MCF 10A (cell line): ENCODE measurements around the gene AKAP11. TPM values are rescaled to one million over a fixed set of nuclear protein-coding genes. Genes with fewer than 3 reads are reported as not detected.

Experiments
- BruUV-seq: library from RNA; stranded (reverse); fragments of 400-500 nt; replicated peaks from 2 replicates; lab custom pipeline; 2021; lab: Mats Ljungman, UMichigan
- CTCF ChIA-PET: fragments of 300-600 bp; sonication (Branson Sonifier 250); formaldehyde crosslinking; extraction: SDS; loops from one replicate; lab custom pipeline; 2021; ENCODE audit warnings: antibody characterized with exemption, inconsistent platforms; lab: Yijun Ruan, JAX
- POLR2A ChIA-PET: fragments of 300-600, 350-650 bp; sonication (Branson Sonifier 250); formaldehyde crosslinking; extraction: SDS; loops from one replicate; lab custom pipeline; 2020; ENCODE audit warnings: antibody characterized with exemption, inconsistent platforms; lab: Yijun Ruan, JAX
- DNase-seq: peaks from one replicate; pipeline ENCODE4 v3.0.0-alpha.2; 2018; ENCODE audit not compliant: unreplicated experiment
- H3K27ac Mint-ChIP-seq: one replicate; pipeline ENCODE4 v1.8.0; 2022; ENCODE audit warnings: mild to moderate bottlenecking, low read depth, mixed read lengths; ENCODE audit not compliant: unreplicated experiment
- H3K27me3 Mint-ChIP-seq: one replicate; pipeline ENCODE4 v1.8.0; 2022; ENCODE audit warnings: mixed read lengths; ENCODE audit not compliant: insufficient read depth, unreplicated experiment
- H3K36me3 Mint-ChIP-seq: one replicate; pipeline ENCODE4 v1.8.0; 2022; ENCODE audit warnings: mild to moderate bottlenecking, moderate library complexity, mixed read lengths; ENCODE audit not compliant: insufficient read depth, unreplicated experiment
- H3K4me1 Mint-ChIP-seq: one replicate; pipeline ENCODE4 v1.8.0; 2022; ENCODE audit warnings: mixed read lengths; ENCODE audit not compliant: insufficient read depth, unreplicated experiment
- H3K4me3 Mint-ChIP-seq: one replicate; pipeline ENCODE4 v1.8.0; 2022; ENCODE audit warnings: mild to moderate bottlenecking, moderate library complexity, mixed read lengths; ENCODE audit not compliant: unreplicated experiment
- H3K9me3 Mint-ChIP-seq: one replicate; pipeline ENCODE4 v1.8.0; 2022; ENCODE audit warnings: mixed read lengths; ENCODE audit not compliant: unreplicated experiment
- CTCF ChIP-seq: fragments of 200-600 bp; IDR thresholded peaks from one replicate; pipeline ENCODE4 v1.8.0; 2022; ENCODE audit warnings: antibody characterized with exemption, mild to moderate bottlenecking; ENCODE audit not compliant: unreplicated experiment
- intact Hi-C: fragments of 100-400 bp; cut with micrococcal nuclease; formaldehyde crosslinking; loops from 2 replicates; pipeline ENCODE4 v1.14.1; 2022
- total RNA-seq: library from RNA; stranded (reverse); gene quantifications from 2 replicates; pipeline ENCODE4 v1.2.3, GENCODE V29; 2022

Gene AKAP11
- total RNA-seq, 1 experiment from 2014 or later: 24.7 TPM

DNA sequence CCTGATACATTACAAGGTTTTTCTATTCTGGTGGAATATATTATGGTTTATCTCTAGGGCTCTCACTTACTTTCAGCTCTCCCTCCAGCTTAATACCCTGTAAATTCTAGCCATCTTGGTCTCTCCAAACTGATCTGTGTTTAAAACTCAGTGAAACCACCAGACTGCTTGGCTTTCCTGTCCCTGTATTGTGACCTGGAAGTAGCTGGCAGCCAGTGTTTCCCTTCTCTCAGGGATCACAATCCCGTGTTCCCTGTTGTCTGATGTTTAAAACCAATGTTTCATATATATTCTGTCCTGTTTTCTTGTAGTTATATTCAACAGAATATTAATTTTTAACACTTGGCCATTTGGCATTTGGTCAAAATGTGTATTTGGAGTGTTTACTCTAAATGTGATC lies 8.0 kb downstream of the AKAP11 start:
- no peak overlapping the region for H3K27ac Mint-ChIP-seq
- BruUV-seq: no TSS peak
- no peak overlapping the region for H3K4me3 Mint-ChIP-seq
- H3K27me3 Mint-ChIP-seq: no peaks in the 10 kb centered on the region
- CTCF ChIA-PET: no interaction called here
- peaks cover 18% of the 10 kb centered on the region for H3K4me1 Mint-ChIP-seq
- no peaks in the 10 kb centered on the region for H3K36me3 Mint-ChIP-seq
- DNase-seq: no peak
- POLR2A ChIA-PET: no interaction called here
- intact Hi-C loops: no loop called here
- no peak for TF ChIP-seq CTCF
- H3K9me3 Mint-ChIP-seq: no peaks in the 10 kb centered on the region

- no peaks in the 10 kb centered on the region for H3K27me3 Mint-ChIP-seq
- TF ChIP-seq CTCF: no peak
- DNase-seq: no peak
- CTCF ChIA-PET: no interaction called here
- H3K9me3 Mint-ChIP-seq: no peaks in the 10 kb centered on the region
- H3K36me3 Mint-ChIP-seq: peaks cover 2% of the 10 kb centered on the region
- no TSS peak for BruUV-seq
- no peak overlapping the region for H3K4me3 Mint-ChIP-seq
- intact Hi-C loops: no loop called here
- H3K4me1 Mint-ChIP-seq: peaks cover 18% of the 10 kb centered on the region
- POLR2A ChIA-PET: interaction anchor here (3.2 kb wide), 1 partner anchor 9 kb away, joined by 15 read pairs; the partner anchor contains the start of gene AKAP11
- no peak overlapping the region for H3K27ac Mint-ChIP-seq
These were observed 8.6 kb downstream of the AKAP11 start for GRCh38 chr13:42280537-42280936.

GRCh38 chr13:42283574-42283973 lies 11.6 kb downstream of the AKAP11 start:
- H3K36me3 Mint-ChIP-seq: peaks cover 26% of the 10 kb centered on the region
- no peak overlapping the region for H3K27ac Mint-ChIP-seq
- H3K9me3 Mint-ChIP-seq: no peaks in the 10 kb centered on the region
- peaks cover 12% of the 10 kb centered on the region for H3K4me1 Mint-ChIP-seq
- TF ChIP-seq CTCF: no peak
- intact Hi-C loops: no loop called here
- CTCF ChIA-PET: no interaction called here
- H3K4me3 Mint-ChIP-seq: no peak overlapping the region
- no TSS peak for BruUV-seq
- POLR2A ChIA-PET: interaction anchor here (0.6 to 3.2 kb wide), 2 partner anchors 9 to 12 kb away, joined by 3 to 15 read pairs; partner anchors contain the start of gene AKAP11
- H3K27me3 Mint-ChIP-seq: no peaks in the 10 kb centered on the region
- no peak for DNase-seq

GRCh38 chr13:42284068-42284467 lies 12.1 kb downstream of the AKAP11 start:
- H3K4me3 Mint-ChIP-seq: no peak overlapping the region
- no peaks in the 10 kb centered on the region for H3K27me3 Mint-ChIP-seq
- BruUV-seq: no TSS peak
- intact Hi-C loops: no loop called here
- peaks cover 31% of the 10 kb centered on the region for H3K36me3 Mint-ChIP-seq
- H3K4me1 Mint-ChIP-seq: peaks cover 12% of the 10 kb centered on the region
- ChIA-PET POLR2A (interaction anchor here (0.6 kb wide), 1 partner anchor 10 kb away, joined by 3 read pairs; no protein-coding TSS in a partner anchor), CTCF (no interaction called here)
- DNase-seq: no peak
- no peaks in the 10 kb centered on the region for H3K9me3 Mint-ChIP-seq
- no peak for TF ChIP-seq CTCF
- H3K27ac Mint-ChIP-seq: no peak overlapping the region
